Measurements from ENCODE around the gene PNKP.

- TF ChIP-seq POLR2A (IDR thresholded peaks at IDR 0.05), result no peak
- TF ChIP-seq, protein P1, sequence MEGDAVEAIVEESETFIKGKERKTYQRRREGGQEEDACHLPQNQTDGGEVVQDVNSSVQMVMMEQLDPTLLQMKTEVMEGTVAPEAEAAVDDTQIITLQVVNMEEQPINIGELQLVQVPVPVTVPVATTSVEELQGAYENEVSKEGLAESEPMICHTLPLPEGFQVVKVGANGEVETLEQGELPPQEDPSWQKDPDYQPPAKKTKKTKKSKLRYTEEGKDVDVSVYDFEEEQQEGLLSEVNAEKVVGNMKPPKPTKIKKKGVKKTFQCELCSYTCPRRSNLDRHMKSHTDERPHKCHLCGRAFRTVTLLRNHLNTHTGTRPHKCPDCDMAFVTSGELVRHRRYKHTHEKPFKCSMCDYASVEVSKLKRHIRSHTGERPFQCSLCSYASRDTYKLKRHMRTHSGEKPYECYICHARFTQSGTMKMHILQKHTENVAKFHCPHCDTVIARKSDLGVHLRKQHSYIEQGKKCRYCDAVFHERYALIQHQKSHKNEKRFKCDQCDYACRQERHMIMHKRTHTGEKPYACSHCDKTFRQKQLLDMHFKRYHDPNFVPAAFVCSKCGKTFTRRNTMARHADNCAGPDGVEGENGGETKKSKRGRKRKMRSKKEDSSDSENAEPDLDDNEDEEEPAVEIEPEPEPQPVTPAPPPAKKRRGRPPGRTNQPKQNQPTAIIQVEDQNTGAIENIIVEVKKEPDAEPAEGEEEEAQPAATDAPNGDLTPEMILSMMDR (IDR thresholded peaks at IDR 0.05), result no peak
Measured at GRCh38 chr19:49887665-49888509, 20.5 kb upstream of the PNKP start.

Measured in esophagus squamous epithelium (tissue), 4 donors.